ENCODE results near the gene MICAL2. TPM values are rescaled to one million over a fixed set of nuclear protein-coding genes. Genes with fewer than 3 reads are reported as not detected.

Gene MICAL2
- total and polyA plus RNA-seq, 2 of the 13 experiments (the other 11 are each of a cell fraction or from before 2014, with no cell fraction given), result 0.78 to 1.1 TPM

- TF ChIP-seq ZNF713 (CRISPR knock-in tag; IDR thresholded peaks at IDR 0.05) (no peak), ZSCAN9 (CRISPR knock-in tag; IDR thresholded peaks at IDR 0.05; ENCODE audit: borderline replicate concordance) (no peak), MXD4 (CRISPR knock-in tag; IDR thresholded peaks at IDR 0.05) (no peak), HNF1B (CRISPR knock-in tag; IDR thresholded peaks at IDR 0.05) (peak; percentile 51; the same call in 1 of the 2 replicates), DRAP1 (CRISPR knock-in tag; IDR thresholded peaks at IDR 0.05) (no peak), CTCF (CRISPR knock-in tag; IDR thresholded peaks at IDR 0.05) (peak; percentile 90), ZNF800 (CRISPR knock-in tag; IDR thresholded peaks at IDR 0.05) (0 out of 2 replicates have a peak, but pooled peaks have one; percentile 30), FOXK1 (CRISPR knock-in tag; IDR thresholded peaks at IDR 0.05; ENCODE audit: borderline replicate concordance, low read depth) (0 out of 2 replicates have a peak, but pooled peaks have one; percentile 12), ZBTB39 (CRISPR knock-in tag; IDR thresholded peaks at IDR 0.05) (no peak), NFE2L1 (CRISPR knock-in tag; IDR thresholded peaks at IDR 0.05; ENCODE audit: borderline replicate concordance) (no peak), ZNF354B (CRISPR knock-in tag; IDR thresholded peaks at IDR 0.05) (no peak), ZNF879 (CRISPR knock-in tag; IDR thresholded peaks at IDR 0.05) (no peak), PCBP1 (IDR thresholded peaks at IDR 0.05; ENCODE audit: borderline replicate concordance, low read depth, low read length) (no peak), ZNF44 (CRISPR knock-in tag; IDR thresholded peaks at IDR 0.05) (no peak), ZNF878 (CRISPR knock-in tag; IDR thresholded peaks at IDR 0.05) (no peak), ZNF747 (CRISPR knock-in tag; IDR thresholded peaks at IDR 0.05; ENCODE audit: borderline replicate concordance) (no peak), FOSL2 (CRISPR knock-in tag; IDR thresholded peaks at IDR 0.05) (0 out of 2 replicates have a peak, but pooled peaks have one; percentile 20), XRCC5 (optimal IDR thresholded peaks at IDR 0.05; ENCODE audit: low read length) (peak; percentile 45), TOPORS (CRISPR knock-in tag; IDR thresholded peaks at IDR 0.05) (no peak), SRY (CRISPR knock-in tag; IDR thresholded peaks at IDR 0.05) (no peak), E2F2 (CRISPR knock-in tag; IDR thresholded peaks at IDR 0.05; ENCODE audit: borderline replicate concordance) (no peak), ZNF572 (CRISPR knock-in tag; IDR thresholded peaks at IDR 0.05) (no peak)
Measured at GRCh38 chr11:12235553-12235946, 125.2 kb downstream of the MICAL2 start (continued).
